ENCODE data around the gene COQ7. TPM values are rescaled to one million over a fixed set of nuclear protein-coding genes. Genes with fewer than 3 reads are reported as not detected.

The COQ7 gene
- 27.5 TPM for total RNA-seq

- intact Hi-C loops (cut with DNase I), result loop anchor here (5.0 kb wide), 1 partner anchor 70 kb away; no protein-coding TSS in a partner anchor
- DNase-seq (ENCODE audit: low spot score), result peak; percentile 98
Observed at GRCh38 chr16:19067349-19068236, at the start of gene COQ7. Gene COQ7 (plus strand): TSS chr16:19067614. CDS start chr16:19067665, 51 bp downstream.

GRCh38 chr16:19020689-19021088, 46.7 kb upstream of the COQ7 start:
- intact Hi-C loops (cut with DNase I), result no loop called here
- ATAC-seq (no peak), DNase-seq (ENCODE audit: low spot score) (no peak)

More at GRCh38 chr16:19067349-19068236, at the start of gene COQ7:
- ATAC-seq, result peak; percentile 99

DNA sequence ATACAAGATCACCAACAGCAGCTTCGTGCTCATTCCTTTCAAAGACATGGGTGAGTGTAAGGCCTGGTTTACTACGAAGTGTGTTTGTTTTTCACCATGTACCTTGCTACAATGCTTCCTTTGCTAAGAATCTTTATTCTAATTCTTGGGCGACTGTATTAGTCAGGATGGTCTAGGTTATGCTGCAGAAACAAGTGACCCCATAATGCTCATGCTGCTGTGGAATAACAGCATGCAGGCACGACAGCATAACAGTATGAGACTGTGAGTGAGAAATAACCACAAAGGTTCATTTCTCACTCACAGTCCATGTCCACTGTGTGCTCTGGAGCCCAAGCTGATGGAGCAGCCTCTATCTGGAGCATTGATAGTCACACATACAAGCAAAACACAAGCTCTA, 45.7 kb upstream of the COQ7 start:
- DNase-seq (ENCODE audit: low spot score), result no peak
- intact Hi-C loops (cut with DNase I), result no loop called here
- ATAC-seq, result no peak

DNA sequence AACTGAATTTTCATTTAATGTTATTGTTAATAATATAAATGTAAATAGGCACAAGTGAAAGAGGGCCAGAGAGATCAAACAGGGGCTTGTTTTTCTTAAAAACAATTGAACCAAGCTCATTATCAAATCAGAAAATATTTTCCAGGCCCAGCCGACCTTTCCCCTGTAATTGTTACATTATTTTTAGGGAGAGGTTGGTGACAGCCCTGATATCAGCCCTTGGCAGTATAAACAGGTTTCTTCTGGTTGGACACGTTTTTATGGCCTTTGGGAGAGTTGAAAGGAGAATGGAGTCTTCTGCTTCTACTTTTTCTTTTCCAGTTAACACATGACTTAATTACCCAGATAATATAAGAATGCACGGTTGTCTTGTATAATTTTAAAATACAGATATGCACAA, 40.0 kb upstream of the COQ7 start:
- intact Hi-C loops (cut with DNase I), result no loop called here
- ATAC-seq (no peak), DNase-seq (ENCODE audit: low spot score) (no peak)

DNA sequence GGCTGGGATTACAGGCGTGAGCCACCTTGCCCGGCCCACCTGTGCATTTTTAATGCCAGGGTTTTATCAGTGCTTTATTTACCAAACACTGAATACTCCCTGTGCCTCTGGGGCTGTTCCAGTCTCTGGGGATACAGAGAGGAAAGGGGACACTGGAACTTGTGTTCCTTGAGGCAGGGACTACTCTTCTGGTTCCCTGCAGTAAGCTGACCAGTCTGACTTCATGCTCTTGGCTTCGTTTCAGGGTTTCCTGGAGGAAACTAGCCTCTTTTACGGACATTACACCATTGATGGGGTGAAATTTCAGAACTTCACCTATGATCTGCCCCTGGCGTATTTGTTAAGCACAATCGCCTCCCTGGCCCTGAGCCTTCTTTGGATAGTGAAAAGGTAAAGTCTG, 37.4 kb upstream of the COQ7 start:
- ATAC-seq, result no peak
- intact Hi-C loops (cut with DNase I), result no loop called here
- peak; percentile 6 for DNase-seq (ENCODE audit: low spot score)

DNA sequence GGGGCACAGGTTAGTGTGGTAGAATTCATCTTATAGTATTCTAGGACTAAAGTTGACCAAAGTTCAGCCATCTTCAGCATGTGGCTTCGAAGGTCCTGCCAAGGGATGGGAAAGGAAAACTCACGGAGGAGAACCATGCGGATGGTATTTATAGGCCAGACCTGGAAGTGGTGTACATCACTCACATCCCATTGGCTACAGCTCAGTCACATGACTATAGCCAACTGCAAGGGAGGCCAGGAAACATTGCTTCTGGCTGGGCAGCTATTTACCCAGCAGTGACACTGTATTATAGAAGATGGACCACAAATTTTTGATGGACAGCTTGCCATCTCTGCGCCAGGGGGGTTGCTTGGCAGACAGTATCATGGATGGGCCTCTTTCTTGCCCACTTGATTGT, 35.7 kb upstream of the COQ7 start:
- no peak for DNase-seq (ENCODE audit: low spot score)
- no peak for ATAC-seq
- intact Hi-C loops (cut with DNase I), result no loop called here

- intact Hi-C loops (cut with DNase I), result no loop called here
- ATAC-seq (no peak), DNase-seq (ENCODE audit: low spot score) (no peak)
Observed at GRCh38 chr16:19033761-19034160, 33.7 kb upstream of the COQ7 start.

DNA sequence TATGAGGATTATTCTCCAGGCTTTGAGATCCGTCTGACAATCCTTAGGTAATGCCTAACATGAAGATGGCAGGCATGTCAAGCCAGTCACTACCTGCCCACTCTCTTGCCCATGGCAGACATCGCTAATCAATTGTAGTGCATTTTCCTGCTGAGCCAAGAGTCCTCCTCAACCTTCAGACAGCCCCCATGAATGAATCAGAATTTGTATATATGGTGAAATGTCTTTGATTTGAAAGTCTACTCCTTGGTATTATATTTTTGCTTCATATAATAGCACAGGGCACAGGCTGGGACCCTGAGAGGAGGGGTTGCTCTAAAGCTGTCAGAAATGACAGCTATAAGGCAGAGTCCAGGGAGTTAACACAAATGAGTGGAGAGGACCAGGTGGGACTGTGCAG, 27.0 kb upstream of the COQ7 start:
- DNase-seq (ENCODE audit: low spot score) (peak; percentile 1), ATAC-seq (no peak)
- intact Hi-C loops (cut with DNase I), result no loop called here

DNA sequence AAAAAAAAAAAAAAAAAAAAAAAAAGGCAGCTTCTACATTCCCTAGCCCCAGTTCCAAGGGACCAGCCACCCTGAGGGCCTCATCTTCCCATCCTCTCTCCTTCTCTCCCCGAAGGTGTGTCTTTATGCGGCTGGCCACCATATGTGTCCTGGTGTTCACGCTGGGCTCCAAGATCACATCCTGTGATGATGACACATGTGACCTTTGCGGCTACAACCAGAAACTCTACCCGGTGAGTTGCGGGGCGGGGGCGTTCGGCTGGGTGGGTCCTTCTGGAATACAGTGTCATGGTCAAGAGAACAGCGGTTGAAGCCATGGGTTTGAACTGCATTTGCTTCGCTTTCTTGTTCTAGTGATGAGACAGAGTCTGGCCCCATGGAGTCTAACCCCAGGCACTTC, 22.6 kb upstream of the COQ7 start:
- DNase-seq (ENCODE audit: low spot score) (peak; percentile 15), ATAC-seq (no peak)
- intact Hi-C loops (cut with DNase I), result no loop called here

- intact Hi-C loops (cut with DNase I), result no loop called here
- ATAC-seq (no peak), DNase-seq (ENCODE audit: low spot score) (no peak)
Observed at GRCh38 chr16:19046062-19046461, 21.4 kb upstream of the COQ7 start.

GRCh38 chr16:19062706-19063105, 4.7 kb upstream of the COQ7 start:
- intact Hi-C loops (cut with DNase I), result no loop called here
- ATAC-seq, result no peak

GRCh38 chr16:19066988-19067348, 446 bp upstream of the COQ7 start:
- DNase-seq (ENCODE audit: low spot score), result peak; percentile 46
- intact Hi-C loops (cut with DNase I), result loop anchor here (5.0 kb wide), 1 partner anchor 70 kb away; no protein-coding TSS in a partner anchor
- no peak for ATAC-seq

More at GRCh38 chr16:19062706-19063105, 4.7 kb upstream of the COQ7 start:
- DNase-seq (ENCODE audit: low spot score), result no peak

DNA sequence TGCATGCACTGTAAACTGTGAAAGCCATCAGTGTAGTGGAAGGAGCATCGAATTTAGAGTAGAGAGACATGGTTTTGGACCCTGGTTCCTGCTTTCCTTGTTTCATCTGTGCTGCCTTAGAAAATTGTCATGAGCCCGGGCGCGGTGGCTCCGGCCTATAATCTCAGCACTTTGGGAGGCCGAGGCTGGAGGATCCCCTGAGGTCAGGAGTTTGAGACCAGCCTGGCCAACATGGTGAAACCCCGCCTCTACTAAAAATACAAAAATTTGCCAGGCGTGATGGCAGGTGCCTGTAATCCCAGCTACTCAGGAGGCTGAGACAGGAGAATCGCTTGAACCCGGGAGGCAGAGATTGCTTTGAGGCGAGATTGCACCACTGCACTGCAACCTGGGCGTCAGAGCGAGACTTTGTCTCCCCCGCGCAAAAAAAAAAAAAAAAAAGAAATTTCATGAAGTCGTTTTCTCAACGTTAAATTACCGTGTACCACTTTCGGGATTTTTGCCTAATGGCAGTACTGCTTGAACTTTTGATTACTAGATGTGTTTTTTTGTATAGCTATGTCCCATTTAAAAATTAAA, 912 bp downstream of the COQ7 start:
- peak; percentile 57 for DNase-seq (ENCODE audit: low spot score)
- intact Hi-C loops (cut with DNase I), result loop anchor here (5.0 kb wide), 1 partner anchor 71 kb away; no protein-coding TSS in a partner anchor
- ATAC-seq, result no peak

DNA sequence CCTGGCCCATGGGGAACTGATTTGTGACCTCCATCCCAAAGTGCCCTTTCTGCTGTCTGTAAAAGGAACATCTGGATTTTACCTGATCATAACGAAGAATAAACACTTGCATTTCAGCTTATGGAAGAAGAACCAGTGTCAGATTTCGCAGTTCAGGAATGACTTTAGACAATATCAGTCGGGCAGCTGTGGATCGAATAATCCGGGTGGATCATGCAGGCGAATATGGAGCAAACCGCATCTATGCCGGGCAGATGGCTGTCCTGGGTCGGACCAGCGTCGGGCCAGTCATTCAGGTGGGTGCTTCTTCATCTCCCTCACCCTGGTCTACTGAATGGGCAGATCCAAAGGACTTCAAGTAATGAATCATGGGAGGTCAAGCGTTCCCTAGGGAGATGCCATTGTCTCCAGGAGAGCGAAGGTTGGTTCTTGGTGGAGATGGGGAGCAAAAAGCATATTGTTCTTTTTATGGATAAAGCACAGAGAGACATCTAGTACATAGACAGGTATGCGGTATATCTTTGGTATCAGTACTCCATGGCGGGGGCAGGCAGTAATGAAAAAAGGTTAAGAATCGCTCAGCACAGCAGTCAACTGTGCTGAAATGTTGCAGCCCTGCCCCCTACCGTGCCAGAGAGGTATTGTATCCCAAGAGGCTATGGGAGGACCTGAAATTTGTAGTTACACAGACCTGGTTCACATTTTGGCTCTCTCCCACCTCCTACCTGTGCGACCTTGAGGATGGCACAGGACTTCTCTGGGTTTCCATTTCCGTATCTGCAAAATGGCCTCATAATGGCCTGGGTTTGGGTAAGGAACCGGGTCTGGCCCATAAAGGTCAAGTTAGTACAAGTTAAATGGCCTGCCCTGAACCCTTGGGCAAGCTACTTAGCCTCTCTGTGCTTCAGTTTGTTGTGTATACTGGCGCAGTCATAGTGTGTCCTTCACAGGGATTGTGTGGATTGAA, 4.7 kb downstream of the COQ7 start:
- peak; percentile 64 for DNase-seq (ENCODE audit: low spot score)
- intact Hi-C loops (cut with DNase I), result loop anchor here (5.0 kb wide), 1 partner anchor 90 kb away; the partner anchor contains the start of gene TMC7
- ATAC-seq, result no peak

DNA sequence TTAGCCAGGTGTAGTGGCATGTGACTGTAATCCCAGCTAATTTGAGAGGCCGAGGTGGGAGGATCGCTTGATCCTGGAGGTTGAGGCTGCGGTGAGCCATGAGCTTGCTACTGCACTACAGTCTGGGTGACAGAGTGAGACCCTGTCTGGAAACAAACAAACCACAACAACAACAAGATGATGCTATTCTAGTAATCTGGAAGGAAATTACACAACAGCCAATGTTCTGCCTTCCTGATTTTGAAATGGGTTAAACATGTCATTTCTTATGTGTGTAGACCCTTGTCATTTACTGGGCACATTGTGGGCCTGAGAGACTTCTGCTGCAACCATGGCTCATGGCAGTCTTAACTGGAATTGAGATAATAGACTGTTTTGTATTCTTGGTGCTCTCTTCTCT, 5.9 kb downstream of the COQ7 start:
- DNase-seq (ENCODE audit: low spot score) (peak; percentile 10), ATAC-seq (no peak)
- intact Hi-C loops (cut with DNase I), result loop anchor here (5.0 kb wide), 1 partner anchor 91 kb away; the partner anchor contains the start of gene TMC7

- intact Hi-C loops (cut with DNase I), result loop anchor here (5.0 kb wide), 1 partner anchor 92 kb away; the partner anchor contains the start of gene TMC7
- DNase-seq (ENCODE audit: low spot score) (peak; percentile 12), ATAC-seq (no peak)
Observed at GRCh38 chr16:19073863-19074262, 6.4 kb downstream of the COQ7 start.

DNA sequence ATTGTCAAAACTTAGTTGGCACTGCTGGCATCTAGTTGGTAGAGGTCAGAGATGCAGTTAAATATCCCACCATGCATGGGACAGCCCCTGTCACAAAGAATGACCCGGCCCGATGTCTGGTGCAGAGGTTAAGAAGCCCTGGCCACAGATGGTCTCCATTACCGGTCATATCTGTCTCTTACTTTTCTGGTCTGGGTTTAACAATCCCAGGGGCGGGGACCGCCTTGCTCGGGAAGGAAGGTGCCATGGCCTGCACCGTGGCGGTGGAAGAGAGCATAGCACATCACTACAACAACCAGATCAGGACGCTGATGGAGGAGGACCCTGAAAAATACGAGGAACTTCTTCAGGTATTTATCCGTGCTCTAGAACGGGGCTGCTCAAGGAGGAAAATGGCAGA, 8.1 kb downstream of the COQ7 start:
- no peak for ATAC-seq
- intact Hi-C loops (cut with DNase I), result no loop called here
- DNase-seq (ENCODE audit: low spot score), result peak; percentile 46

DNA sequence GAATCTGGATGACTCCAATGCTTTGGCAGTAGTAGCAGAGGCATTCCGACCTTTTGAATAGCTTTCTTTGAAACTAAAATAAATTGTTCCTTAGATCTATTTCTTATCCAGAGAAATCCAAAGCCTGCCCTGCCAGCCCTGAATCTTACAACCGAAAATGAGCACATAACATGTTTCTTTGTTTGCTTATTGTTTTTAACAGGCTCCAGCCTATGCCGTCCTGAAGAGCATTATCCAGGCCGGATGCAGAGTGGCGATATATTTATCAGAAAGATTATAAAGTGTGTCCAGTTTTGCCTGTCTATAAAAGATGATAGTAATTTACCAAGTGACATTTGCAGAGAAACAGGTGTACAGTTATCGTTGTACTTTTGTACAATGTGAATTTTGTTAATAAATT, 10.5 kb downstream of the COQ7 start:
- DNase-seq (ENCODE audit: low spot score) (no peak), ATAC-seq (no peak)
- intact Hi-C loops (cut with DNase I), result no loop called here

- no peak for ATAC-seq
- DNase-seq (ENCODE audit: low spot score), result no peak
- intact Hi-C loops (cut with DNase I), result loop anchor here (10.0 kb wide), 1 partner anchor 421 kb away; no protein-coding TSS in a partner anchor
Observed at GRCh38 chr16:19083670-19084069, 16.3 kb downstream of the COQ7 start.
